ENCODE measurements around the gene C6orf89. TPM values are rescaled to one million over a fixed set of nuclear protein-coding genes. Genes with fewer than 3 reads are reported as not detected.

C6orf89 gene
- 10 to 100 TPM; 39.3 to 47.0 TPM for total RNA-seq

- Mint-ChIP-seq H3K4me1 (peaks cover 15% of the 10 kb centered on the region), H3K9me3 (no peaks in the 10 kb centered on the region), H3K27me3 (no peaks in the 10 kb centered on the region), H3K4me3 (peak within 1 kb of the TSS; percentile 90), H3K36me3 (ENCODE audit: low read depth) (no peaks in the 10 kb centered on the region), H3K27ac (peak within 1 kb of the TSS; percentile 98)
- peak; percentile 100 for ATAC-seq (replicated peaks)
Observed at GRCh38 chr6:36885461-36886401, at the start of gene C6orf89. Gene C6orf89, plus strand, starts transcription at chr6:36885952. Its CDS starts 13,493 bp downstream, at chr6:36899445.

- no peak overlapping the region for H3K4me3 Mint-ChIP-seq
- peak overlapping the region; percentile 15 for H3K27ac Mint-ChIP-seq
- peaks cover 15% of the 10 kb centered on the region for H3K27me3 Mint-ChIP-seq
- H3K4me1 Mint-ChIP-seq, result no peaks in the 10 kb centered on the region
- ATAC-seq (replicated peaks), result no peak
- H3K9me3 Mint-ChIP-seq, result no peaks in the 10 kb centered on the region
- H3K36me3 Mint-ChIP-seq (ENCODE audit: low read depth), result peaks cover 6% of the 10 kb centered on the region
Observed at GRCh38 chr6:36836111-36837021, 49.4 kb upstream of the C6orf89 start.

GRCh38 chr6:36837022-36837339 lies 48.8 kb upstream of the C6orf89 start:
- Mint-ChIP-seq H3K4me1 (no peaks in the 10 kb centered on the region), H3K36me3 (ENCODE audit: low read depth) (peaks cover 6% of the 10 kb centered on the region), H3K4me3 (no peak overlapping the region), H3K9me3 (no peaks in the 10 kb centered on the region), H3K27ac (no peak overlapping the region), H3K27me3 (peaks cover 15% of the 10 kb centered on the region)
- ATAC-seq (replicated peaks), result no peak

- Mint-ChIP-seq H3K27ac (no peak overlapping the region), H3K9me3 (no peaks in the 10 kb centered on the region), H3K4me1 (no peaks in the 10 kb centered on the region), H3K4me3 (no peak overlapping the region), H3K27me3 (peaks cover 15% of the 10 kb centered on the region), H3K36me3 (ENCODE audit: low read depth) (peaks cover 6% of the 10 kb centered on the region)
- no peak for ATAC-seq (replicated peaks)
Observed at GRCh38 chr6:36837686-36838085, 48.1 kb upstream of the C6orf89 start.

- Mint-ChIP-seq H3K27me3 (peaks cover 15% of the 10 kb centered on the region), H3K9me3 (no peaks in the 10 kb centered on the region), H3K4me1 (no peaks in the 10 kb centered on the region), H3K4me3 (peak within 1 kb of the TSS; percentile 46), H3K27ac (no peak within 1 kb of the TSS), H3K36me3 (ENCODE audit: low read depth) (peaks cover 6% of the 10 kb centered on the region)
- ATAC-seq (replicated peaks), result peak; percentile 22
Observed at GRCh38 chr6:36838896-36839748, 46.6 kb upstream of the C6orf89 start, which contains the start of gene CPNE5. Gene CPNE5, minus strand, starts transcription at chr6:36839444. Its CDS starts 67 bp downstream, at chr6:36839377.

GRCh38 chr6:36839749-36840431 lies 45.9 kb upstream of the C6orf89 start:
- peak; percentile 70 for ATAC-seq (replicated peaks)
- no peak overlapping the region for H3K27ac Mint-ChIP-seq
- no peaks in the 10 kb centered on the region for H3K9me3 Mint-ChIP-seq
- peaks cover 15% of the 10 kb centered on the region for H3K27me3 Mint-ChIP-seq
- peaks cover 6% of the 10 kb centered on the region for H3K36me3 Mint-ChIP-seq (ENCODE audit: low read depth)
- no peaks in the 10 kb centered on the region for H3K4me1 Mint-ChIP-seq
- H3K4me3 Mint-ChIP-seq, result peak overlapping the region; percentile 46

- no peaks in the 10 kb centered on the region for H3K9me3 Mint-ChIP-seq
- peaks cover 15% of the 10 kb centered on the region for H3K27me3 Mint-ChIP-seq
- peaks cover 6% of the 10 kb centered on the region for H3K36me3 Mint-ChIP-seq (ENCODE audit: low read depth)
- peak; percentile 52 for ATAC-seq (replicated peaks)
- no peaks in the 10 kb centered on the region for H3K4me1 Mint-ChIP-seq
- H3K27ac Mint-ChIP-seq, result no peak overlapping the region
- H3K4me3 Mint-ChIP-seq, result peak overlapping the region; percentile 46
Observed at GRCh38 chr6:36840432-36841403, 45.0 kb upstream of the C6orf89 start.

- no peak for ATAC-seq (replicated peaks)
- H3K27ac Mint-ChIP-seq, result no peak overlapping the region
- H3K4me1 Mint-ChIP-seq, result no peaks in the 10 kb centered on the region
- peaks cover 15% of the 10 kb centered on the region for H3K27me3 Mint-ChIP-seq
- H3K4me3 Mint-ChIP-seq, result no peak overlapping the region
- peaks cover 6% of the 10 kb centered on the region for H3K36me3 Mint-ChIP-seq (ENCODE audit: low read depth)
- no peaks in the 10 kb centered on the region for H3K9me3 Mint-ChIP-seq
Observed at GRCh38 chr6:36841756-36842155, 44.0 kb upstream of the C6orf89 start.

- ATAC-seq (replicated peaks), result no peak
- no peaks in the 10 kb centered on the region for H3K4me1 Mint-ChIP-seq
- H3K4me3 Mint-ChIP-seq, result no peak overlapping the region
- peaks cover 12% of the 10 kb centered on the region for H3K27me3 Mint-ChIP-seq
- peaks cover 6% of the 10 kb centered on the region for H3K36me3 Mint-ChIP-seq (ENCODE audit: low read depth)
- no peaks in the 10 kb centered on the region for H3K9me3 Mint-ChIP-seq
- H3K27ac Mint-ChIP-seq, result peak overlapping the region; percentile 68
Observed at GRCh38 chr6:36843170-36843569, 42.6 kb upstream of the C6orf89 start.

- Mint-ChIP-seq H3K4me1 (no peaks in the 10 kb centered on the region), H3K27me3 (peaks cover 6% of the 10 kb centered on the region), H3K9me3 (no peaks in the 10 kb centered on the region), H3K27ac (no peak overlapping the region), H3K4me3 (no peak overlapping the region), H3K36me3 (ENCODE audit: low read depth) (peaks cover 6% of the 10 kb centered on the region)
- no peak for ATAC-seq (replicated peaks)
Observed at GRCh38 chr6:36844232-36845170, 41.3 kb upstream of the C6orf89 start.

- peaks cover 6% of the 10 kb centered on the region for H3K36me3 Mint-ChIP-seq (ENCODE audit: low read depth)
- H3K27ac Mint-ChIP-seq, result no peak overlapping the region
- peaks cover 6% of the 10 kb centered on the region for H3K27me3 Mint-ChIP-seq
- no peaks in the 10 kb centered on the region for H3K4me1 Mint-ChIP-seq
- H3K9me3 Mint-ChIP-seq, result no peaks in the 10 kb centered on the region
- no peak for ATAC-seq (replicated peaks)
- H3K4me3 Mint-ChIP-seq, result no peak overlapping the region
Observed at GRCh38 chr6:36845233-36845632, 40.5 kb upstream of the C6orf89 start.

- H3K27me3 Mint-ChIP-seq, result no peaks in the 10 kb centered on the region
Observed at GRCh38 chr6:36847152-36847551, 38.6 kb upstream of the C6orf89 start.

More at GRCh38 chr6:36847152-36847551, 38.6 kb upstream of the C6orf89 start:
- Mint-ChIP-seq H3K36me3 (ENCODE audit: low read depth) (peaks cover 6% of the 10 kb centered on the region), H3K27ac (no peak overlapping the region), H3K9me3 (no peaks in the 10 kb centered on the region), H3K4me3 (no peak overlapping the region), H3K4me1 (no peaks in the 10 kb centered on the region)
- no peak for ATAC-seq (replicated peaks)
